GM23248 (cell line): ENCODE measurements around the gene CDH4.

Experiments used
- EZH2 ChIP-seq: fragments of 200-600 bp; sonication (generic); IDR thresholded peaks from 2 replicates; pipeline ENCODE4 v1.6.1; 2018; ENCODE audit warnings: antibody characterized with exemption, mild to moderate bottlenecking; ENCODE audit not compliant: insufficient read depth, poor library complexity, severe bottlenecking
- EZH2phosphoT487 ChIP-seq: fragments of 200-600 bp; sonication (generic); IDR thresholded peaks from 2 replicates; pipeline ENCODE4 v1.6.1; 2018; ENCODE audit warnings: antibody characterized with exemption, moderate library complexity, mild to moderate bottlenecking, low read depth; ENCODE audit not compliant: insufficient read depth

DNA sequence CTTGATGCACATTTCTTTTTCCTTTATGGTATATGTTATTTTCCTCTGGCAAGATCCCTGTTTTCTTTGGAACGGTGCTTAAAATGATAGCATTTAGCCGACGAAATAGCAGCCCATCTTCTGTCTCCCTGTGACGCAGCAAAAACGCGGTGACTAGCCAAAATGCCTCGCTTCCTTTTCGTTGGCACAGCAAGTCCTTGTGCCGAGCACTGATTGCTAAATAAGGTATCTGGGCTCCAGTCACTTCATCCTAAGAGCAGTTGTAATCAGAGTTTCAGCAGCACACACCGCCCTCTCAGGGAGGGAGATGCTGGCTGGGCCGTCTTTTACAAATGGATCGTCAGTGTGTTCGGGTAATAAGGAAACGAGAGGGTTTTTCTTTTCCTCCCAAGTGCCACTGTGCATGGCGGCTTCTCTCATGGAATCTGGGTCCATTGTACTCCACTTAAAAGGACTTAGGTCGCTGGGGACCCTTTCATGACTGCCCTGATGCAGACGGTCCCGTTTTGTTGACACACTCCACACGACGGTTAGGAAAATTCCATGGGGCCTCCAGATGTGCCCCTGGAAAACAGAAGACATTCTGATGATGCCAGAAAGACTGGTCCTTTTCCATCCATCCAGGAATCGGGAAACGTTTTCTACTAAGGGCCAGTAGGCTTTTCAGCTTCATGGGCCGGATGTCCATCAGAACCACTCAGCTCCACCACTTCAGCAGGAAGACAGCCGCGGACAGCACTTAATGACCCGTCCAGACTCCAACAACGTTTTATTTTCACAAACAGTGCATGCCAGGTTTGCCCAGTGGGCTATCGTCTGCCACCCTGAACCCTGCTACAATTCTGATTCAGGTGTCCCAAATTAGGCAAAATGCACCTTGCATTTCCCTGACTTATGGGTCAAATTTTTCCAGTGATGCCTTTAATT lies 185.5 kb downstream of the CDH4 start:
- no peak for TF ChIP-seq EZH2
- no peak for TF ChIP-seq EZH2phosphoT487
